Endothelial cell of umbilical vein (primary cell): ENCODE measurements around the gene MRAS. TPM values are rescaled to one million over a fixed set of nuclear protein-coding genes. Genes with fewer than 3 reads are reported as not detected.

ENCODE experiments used
- BruUV-seq: library from RNA; stranded (reverse); fragments of 400-500 nt; replicated peaks from 2 replicates; lab custom pipeline; 2021; lab: Mats Ljungman, UMichigan
- CTCF ChIA-PET: fragments of 300-600, 350-600 bp; sonication (Branson Sonifier 250); formaldehyde crosslinking; loops from one replicate; lab custom pipeline; 2021; ENCODE audit warnings: antibody characterized with exemption, inconsistent platforms; lab: Charles Lee
- POLR2A ChIA-PET: fragments of 300-600, 350-600 bp; sonication (Branson Sonifier 250); formaldehyde crosslinking; loops from one replicate; lab custom pipeline; 2021; ENCODE audit warnings: antibody characterized with exemption, inconsistent platforms; lab: Charles Lee
- DNase-seq: peaks from one replicate; pipeline ENCODE4 v3.0.0-alpha.2; 2011; ENCODE audit warnings: low read depth, low spot score
- FAIRE-seq: peaks from 2 replicates; lab custom pipeline; 2011; peaks lifted over from hg19 to GRCh38; lab: Jason Lieb, UNC
- H2AFZ ChIP-seq: 2 replicates; pipeline ENCODE4 v1.6.0; 2012; ENCODE audit warnings: low read depth, low read length, control low read depth, inconsistent platforms
- H3K27ac ChIP-seq: 2 replicates; pipeline ENCODE4 v1.5.1; 2011; ENCODE audit warnings: low read depth, mild to moderate bottlenecking, control low read depth, low read length, moderate library complexity; ENCODE audit not compliant: insufficient read depth
- H3K27me3 ChIP-seq, 2 experiments: 2 replicates each; pipeline versions ENCODE4 v1.6.0 to v1.6.1; 2011; ENCODE audit warnings: low read length in 2 of 2, mixed read lengths in 1 of 2; ENCODE audit not compliant: control insufficient read depth in 2 of 2, insufficient read depth in 2 of 2
- H3K36me3 ChIP-seq, 2 experiments: 2 replicates in 1 of 2; 3 replicates in 1 of 2; pipeline ENCODE4 v1.5.1; 2011; ENCODE audit warnings: low read length in 2 of 2, mild to moderate bottlenecking in 1 of 2, moderate library complexity in 1 of 2; ENCODE audit not compliant: control insufficient read depth in 2 of 2, insufficient read depth in 2 of 2; ENCODE audit errors: extremely low read depth in 1 of 2
- H3K4me1 ChIP-seq: 3 replicates; pipeline ENCODE4 v1.5.1; 2011; ENCODE audit warnings: mild to moderate bottlenecking, low read length; ENCODE audit not compliant: control insufficient read depth, insufficient read depth; ENCODE audit errors: extremely low read depth
- H3K4me2 ChIP-seq: 2 replicates; pipeline ENCODE4 v1.6.1; 2011; ENCODE audit warnings: low read length, control low read depth, mixed read lengths; ENCODE audit not compliant: insufficient read depth
- H3K4me3 ChIP-seq, 3 experiments: fragments of 200-600 bp in 1 of 3; sonication (generic), shearing (Covaris generic) in 1 of 3; replicated peaks in 1 of 3; 2 replicates each; pipeline ENCODE4 v1.5.1; 2011 to 2016; ENCODE audit warnings: control low read depth in 3 of 3, low read length in 3 of 3, mild to moderate bottlenecking in 2 of 3, inconsistent platforms in 1 of 3, low read depth in 1 of 3, moderate library complexity in 1 of 3; ENCODE audit not compliant: insufficient read depth in 1 of 3
- H3K79me2 ChIP-seq: 2 replicates; pipeline ENCODE4 v1.6.0; 2012; ENCODE audit warnings: low read length, inconsistent platforms; ENCODE audit not compliant: control insufficient read depth, insufficient read depth
- H3K9ac ChIP-seq: replicated peaks from 2 replicates; pipeline ENCODE3; 2011; ENCODE audit warnings: low read length, control low read depth; ENCODE audit not compliant: insufficient read depth; ENCODE audit errors: extremely low read depth
- H3K9me1 ChIP-seq: replicated peaks from 3 replicates; pipeline ENCODE4 v1.6.0; 2011; ENCODE audit warnings: mild to moderate bottlenecking, low read length; ENCODE audit not compliant: control insufficient read depth, insufficient read depth; ENCODE audit errors: extremely low read depth
- H3K9me3 ChIP-seq: replicated peaks from 2 replicates; pipeline ENCODE4 v1.5.1; 2012; ENCODE audit warnings: low read length, inconsistent platforms; ENCODE audit not compliant: control insufficient read depth, insufficient read depth
- H4K20me1 ChIP-seq: replicated peaks from 2 replicates; pipeline ENCODE3; 2011; ENCODE audit warnings: mild to moderate bottlenecking, low read length; ENCODE audit not compliant: control insufficient read depth, insufficient read depth; ENCODE audit errors: extremely low read depth
- EZH2 ChIP-seq: IDR thresholded peaks from 2 replicates; pipeline ENCODE4 v1.6.1; 2012; ENCODE audit warnings: borderline replicate concordance, low read depth, mild to moderate bottlenecking, moderate library complexity, low read length, inconsistent platforms; ENCODE audit not compliant: severe bottlenecking
- FOS ChIP-seq: IDR thresholded peaks from 2 replicates; pipeline ENCODE4 v1.6.1; 2011; ENCODE audit warnings: mild to moderate bottlenecking, low read length, moderate library complexity, borderline replicate concordance; ENCODE audit not compliant: insufficient read depth
- GATA2 ChIP-seq: IDR thresholded peaks from 2 replicates; pipeline ENCODE4 v1.7.0; 2011; ENCODE audit warnings: low read depth, mild to moderate bottlenecking, moderate library complexity, mixed read lengths, low read length; ENCODE audit not compliant: insufficient read length, insufficient read depth
- JUN ChIP-seq: IDR thresholded peaks from 2 replicates; pipeline ENCODE4 v1.6.1; 2011; ENCODE audit warnings: borderline replicate concordance, low read depth; ENCODE audit not compliant: insufficient read length, insufficient read depth
- MYC ChIP-seq: IDR thresholded peaks from one replicate; pipeline ENCODE4 v1.6.1; 2011; ENCODE audit warnings: mild to moderate bottlenecking, low read depth, low read length
- POLR2A ChIP-seq: IDR thresholded peaks from 2 replicates; pipeline ENCODE4 v1.6.1; 2012; ENCODE audit warnings: low read depth, mild to moderate bottlenecking, control low read depth, low read length
- POLR2AphosphoS5 ChIP-seq: IDR thresholded peaks from 2 replicates; pipeline ENCODE4 v1.6.1; 2012; ENCODE audit warnings: low read depth, mild to moderate bottlenecking, control low read depth, low read length, moderate library complexity; ENCODE audit not compliant: insufficient read depth
- dilution Hi-C: fragments of 300-500 bp; cut with MboI; formaldehyde crosslinking; loops from one replicate; pipeline ENCODE4 v1.15.0; 2019; ENCODE audit warnings: low sequenced_read_pairs; ENCODE audit not compliant: extremely low pct_ligation_motif_present
- intact Hi-C: fragments of 100-400 bp; cut with micrococcal nuclease; formaldehyde crosslinking; loops from one replicate; pipeline ENCODE4 v1.10.0; 2022
- polyA plus RNA-seq, 4 experiments: library from polyadenylated mRNA; depleted of rRNA in 3 of 4; stranded (reverse) in 3 of 4; unstranded in 1 of 4; fragments of >200 nt; gene quantifications; 2 replicates each; pipeline versions ENCODE4 v1.2.1 to v1.2.3, GENCODE V29; 2011 to 2012; ENCODE audit warnings: missing spikeins in 1 of 4
- total RNA-seq: library from RNA; stranded (reverse); gene quantifications from 2 replicates; pipeline ENCODE4 v1.2.3, GENCODE V29; 2021
- TF ChIP-seq, protein P1 (sequence below): IDR thresholded peaks from 2 replicates; pipeline ENCODE4 v1.6.1; 2011; ENCODE audit not compliant: insufficient read depth, insufficient read length
- TF ChIP-seq, protein P2 (sequence below), 2 donors: IDR thresholded peaks; 1 replicate in 1 of 2; 2 replicates in 1 of 2; pipeline ENCODE4 v1.5.1; 2011; ENCODE audit warnings: low read length in 2 of 2, mild to moderate bottlenecking in 2 of 2, moderate library complexity in 2 of 2, control low read depth in 1 of 2, inconsistent platforms in 1 of 2, low read depth in 1 of 2; ENCODE audit not compliant: insufficient read depth in 1 of 2; ENCODE audit errors: extremely low read depth in 1 of 2

MRAS gene
- total and polyA plus RNA-seq, 2 donors (not counting 3 experiments of a cell fraction or from before 2014, with no cell fraction given), result 14.6 to 16.5 TPM

DNA sequence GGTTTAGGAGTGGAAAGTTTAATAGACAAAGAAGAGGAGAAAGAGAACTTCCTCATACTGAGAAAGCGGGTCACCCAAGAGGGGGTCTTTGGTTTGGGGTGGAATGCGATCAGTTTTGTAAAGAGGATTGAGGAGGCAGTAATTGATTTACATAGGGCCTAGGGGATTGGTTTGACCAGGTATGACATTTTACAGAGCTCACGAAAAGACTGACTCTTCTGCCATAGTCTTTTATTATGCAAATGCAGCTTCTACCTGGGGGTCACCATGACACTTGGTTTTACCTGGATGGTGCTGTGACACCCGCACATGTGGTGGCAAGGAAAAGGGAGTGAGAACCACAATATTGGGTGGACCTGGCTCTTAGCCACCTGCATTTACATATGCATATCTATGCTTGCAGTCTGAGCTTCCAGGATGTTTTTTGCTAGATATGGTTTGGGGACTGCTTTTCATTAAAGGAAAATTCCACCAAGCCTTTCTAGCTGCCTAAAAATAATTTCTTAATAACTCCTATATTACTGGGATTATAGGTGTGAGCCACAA, 11.9 kb upstream of the MRAS start:
- dilution Hi-C loops (no loop called here), intact Hi-C loops (loop anchor here (10.0 kb wide), 1 partner anchor 258 kb away; the partner anchor contains the start of gene CEP70)
- Histone ChIP-seq H4K20me1 (no peaks in the 10 kb centered on the region), H3K9me3 (no peaks in the 10 kb centered on the region), H3K27me3 (peaks cover 6 to 11% of the 10 kb centered on the region in 2 experiments), H3K36me3 (no peaks in the 10 kb centered on the region), H3K4me1 (no peaks in the 10 kb centered on the region), H3K4me3 (no peak overlapping the region), H3K79me2 (no peaks in the 10 kb centered on the region), H2AFZ (no peak overlapping the region), H3K4me2 (no peak overlapping the region), H3K9ac (no peak overlapping the region), H3K9me1 (no peaks in the 10 kb centered on the region), H3K27ac (no peak overlapping the region)
- TF ChIP-seq MYC (no peak), JUN (no peak), POLR2A (no peak), POLR2AphosphoS5 (no peak), GATA2 (no peak)
- TF ChIP-seq, protein P1, sequence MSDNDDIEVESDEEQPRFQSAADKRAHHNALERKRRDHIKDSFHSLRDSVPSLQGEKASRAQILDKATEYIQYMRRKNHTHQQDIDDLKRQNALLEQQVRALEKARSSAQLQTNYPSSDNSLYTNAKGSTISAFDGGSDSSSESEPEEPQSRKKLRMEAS, result no peak
- FAIRE-seq (no peak), DNase-seq (no peak)
- CTCF ChIA-PET, result interaction anchor here (1.8 to 2.2 kb wide), 3 partner anchors 11 to 30 kb away, joined by 4 to 7 read pairs (median 4); partner anchors contain the start of gene MRAS
- POLR2A ChIA-PET, result interaction anchor here (0.6 kb wide), 1 partner anchor 769 kb away, joined by 9 read pairs; no protein-coding TSS in a partner anchor
- BruUV-seq, result no TSS peak

DNA sequence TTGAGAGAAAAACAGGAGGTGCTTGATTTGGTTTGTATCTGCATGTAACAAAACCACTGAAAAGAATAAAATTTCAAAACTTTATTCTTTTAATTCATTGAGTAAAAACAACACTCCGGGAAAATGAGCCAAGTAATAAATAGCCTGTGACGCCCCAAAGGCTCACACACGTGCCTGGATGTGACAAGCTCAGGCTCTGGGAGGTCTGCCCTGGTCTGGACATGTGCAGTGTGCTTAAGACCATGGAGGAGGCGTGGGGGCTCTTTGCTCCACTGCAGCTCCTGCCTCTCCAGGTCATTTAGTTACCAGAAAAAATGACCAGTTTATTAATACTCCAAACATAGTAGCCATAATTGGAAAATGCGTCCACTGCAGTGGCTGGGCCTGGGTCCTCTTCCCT, 10.1 kb upstream of the MRAS start:
- DNase-seq (no peak), FAIRE-seq (no peak)
- Histone ChIP-seq H3K4me3 (no peak overlapping the region), H3K27me3 (peaks cover 8 to 11% of the 10 kb centered on the region in 2 experiments), H3K27ac (no peak overlapping the region), H2AFZ (no peak overlapping the region), H3K79me2 (no peaks in the 10 kb centered on the region), H3K36me3 (no peaks in the 10 kb centered on the region), H3K4me1 (no peaks in the 10 kb centered on the region), H3K9me1 (no peaks in the 10 kb centered on the region), H4K20me1 (no peaks in the 10 kb centered on the region), H3K9ac (no peak overlapping the region), H3K9me3 (no peaks in the 10 kb centered on the region), H3K4me2 (no peak overlapping the region)
- POLR2A ChIA-PET, result no interaction called here
- no TSS peak for BruUV-seq
- CTCF ChIA-PET, result interaction anchor here (2.2 kb wide), 2 partner anchors 10 to 28 kb away, joined by 4 to 7 read pairs; partner anchors contain the start of gene MRAS
- intact Hi-C loops (loop anchor here (10.0 kb wide), 1 partner anchor 257 kb away; the partner anchor contains the start of gene CEP70), dilution Hi-C loops (no loop called here)
- TF ChIP-seq EZH2 (no peak), MYC (no peak), POLR2A (no peak), FOS (no peak), POLR2AphosphoS5 (no peak), JUN (no peak), GATA2 (no peak)
- TF ChIP-seq, protein P2, sequence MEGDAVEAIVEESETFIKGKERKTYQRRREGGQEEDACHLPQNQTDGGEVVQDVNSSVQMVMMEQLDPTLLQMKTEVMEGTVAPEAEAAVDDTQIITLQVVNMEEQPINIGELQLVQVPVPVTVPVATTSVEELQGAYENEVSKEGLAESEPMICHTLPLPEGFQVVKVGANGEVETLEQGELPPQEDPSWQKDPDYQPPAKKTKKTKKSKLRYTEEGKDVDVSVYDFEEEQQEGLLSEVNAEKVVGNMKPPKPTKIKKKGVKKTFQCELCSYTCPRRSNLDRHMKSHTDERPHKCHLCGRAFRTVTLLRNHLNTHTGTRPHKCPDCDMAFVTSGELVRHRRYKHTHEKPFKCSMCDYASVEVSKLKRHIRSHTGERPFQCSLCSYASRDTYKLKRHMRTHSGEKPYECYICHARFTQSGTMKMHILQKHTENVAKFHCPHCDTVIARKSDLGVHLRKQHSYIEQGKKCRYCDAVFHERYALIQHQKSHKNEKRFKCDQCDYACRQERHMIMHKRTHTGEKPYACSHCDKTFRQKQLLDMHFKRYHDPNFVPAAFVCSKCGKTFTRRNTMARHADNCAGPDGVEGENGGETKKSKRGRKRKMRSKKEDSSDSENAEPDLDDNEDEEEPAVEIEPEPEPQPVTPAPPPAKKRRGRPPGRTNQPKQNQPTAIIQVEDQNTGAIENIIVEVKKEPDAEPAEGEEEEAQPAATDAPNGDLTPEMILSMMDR (IDR thresholded peaks at IDR 0.05; ENCODE audit: extremely low read depth in 1 of 2, insufficient read depth in 1 of 2, low read depth in 1 of 2, low read length in 2 of 2), result no peak
- TF ChIP-seq, protein P1, result no peak
